GM12878 (cell line): ENCODE measurements around the gene ZPR1. TPM values are rescaled to one million over a fixed set of nuclear protein-coding genes. Genes with fewer than 3 reads are reported as not detected.
A peak's percentile ranks its signal among the peaks of the same experiment; 100 is the strongest.

Experiments
- BCL3 ChIP-seq: IDR thresholded peaks from 2 replicates; pipeline ENCODE4 v1.6.1; 2011; ENCODE audit warnings: borderline replicate concordance, low read depth, mild to moderate bottlenecking, moderate library complexity, low read length; ENCODE audit not compliant: insufficient read depth, poor library complexity, severe bottlenecking
- CHD4 ChIP-seq: fragments of 200-600 bp; sonication (generic); IDR thresholded peaks from 2 replicates; pipeline ENCODE4 v1.6.1; 2016; ENCODE audit warnings: mild to moderate bottlenecking
- CREB1 ChIP-seq: IDR thresholded peaks from 2 replicates; pipeline ENCODE4 v1.6.1; 2012; ENCODE audit warnings: low read depth, mild to moderate bottlenecking, inconsistent platforms
- ESRRA ChIP-seq: IDR thresholded peaks from 2 replicates; pipeline ENCODE4 v1.6.1; 2012; ENCODE audit warnings: mild to moderate bottlenecking, low read length, improper control_type of control experiment
- ETV6 ChIP-seq, 2 experiments: fragments of 450-650 bp in 1 of 2; IDR thresholded peaks in 1 of 2; conservative IDR thresholded peaks in 1 of 2; 2 replicates each; pipeline ENCODE4 v1.6.1; 2014; ENCODE audit warnings: antibody characterized with exemption in 1 of 2, borderline replicate concordance in 1 of 2, low read depth in 1 of 2, mild to moderate bottlenecking in 1 of 2, moderate library complexity in 1 of 2
- FOXK2 ChIP-seq: fragments of 450-650 bp; IDR thresholded peaks from 2 replicates; pipeline ENCODE4 v1.6.1; 2017; ENCODE audit warnings: mild to moderate bottlenecking, moderate library complexity
- GABPA ChIP-seq: IDR thresholded peaks from 2 replicates; pipeline ENCODE4 v1.6.1; 2014; ENCODE audit warnings: antibody characterized with exemption, low read depth, mild to moderate bottlenecking, inconsistent platforms
- HDAC2 ChIP-seq: fragments of 200-600 bp; sonication (generic); IDR thresholded peaks from 2 replicates; pipeline ENCODE4 v1.6.1; 2017
- IRF5 ChIP-seq: fragments of 450-650 bp; IDR thresholded peaks from 2 replicates; pipeline ENCODE4 v1.6.1; 2017; ENCODE audit warnings: borderline replicate concordance
- KAT2A ChIP-seq: conservative IDR thresholded peaks from 2 replicates; pipeline ENCODE4 v1.6.1; 2011; ENCODE audit warnings: low read depth, low read length; ENCODE audit not compliant: control insufficient read depth
- KDM1A ChIP-seq: fragments of 200-600 bp; sonication (generic); IDR thresholded peaks from 2 replicates; pipeline ENCODE4 v1.6.1; 2016; ENCODE audit warnings: borderline replicate concordance
- KLF5 ChIP-seq: fragments of 450-650 bp; IDR thresholded peaks from 2 replicates; pipeline ENCODE4 v1.6.1; 2014; ENCODE audit warnings: mild to moderate bottlenecking; ENCODE audit not compliant: partially characterized antibody
- LARP7 ChIP-seq: fragments of 450-650 bp; IDR thresholded peaks from 2 replicates; pipeline ENCODE4 v1.6.1; 2017; ENCODE audit warnings: mild to moderate bottlenecking
- NBN ChIP-seq: fragments of 450-650 bp; IDR thresholded peaks from 2 replicates; pipeline ENCODE4 v1.6.1; 2016
- NKRF ChIP-seq: fragments of 450-650 bp; conservative IDR thresholded peaks from 2 replicates; pipeline ENCODE4 v1.6.1; 2017; ENCODE audit warnings: mild to moderate bottlenecking, moderate library complexity
- NR2C2 ChIP-seq: IDR thresholded peaks from 2 replicates; pipeline ENCODE4 v1.6.1; 2011; ENCODE audit warnings: borderline replicate concordance, low read depth; ENCODE audit not compliant: control insufficient read depth, insufficient read length
- PAX5 ChIP-seq: IDR thresholded peaks from 2 replicates; pipeline ENCODE4 v1.6.1; 2011; ENCODE audit warnings: low read depth, low read length, borderline replicate concordance
- POLR2AphosphoS2 ChIP-seq: IDR thresholded peaks from 2 replicates; pipeline ENCODE4 v1.6.1; 2011; ENCODE audit warnings: low read depth, mild to moderate bottlenecking, low read length, improper control_type of control experiment, moderate library complexity
- RUNX3 ChIP-seq: IDR thresholded peaks from 2 replicates; pipeline ENCODE4 v1.6.1; 2012; ENCODE audit warnings: low read length, inconsistent platforms
- SPI1 ChIP-seq: IDR thresholded peaks from 2 replicates; pipeline ENCODE4 v1.6.1; 2011; ENCODE audit warnings: low read depth, mild to moderate bottlenecking, low read length, moderate library complexity, borderline replicate concordance; ENCODE audit not compliant: insufficient read depth
- WRNIP1 ChIP-seq: IDR thresholded peaks from 2 replicates; pipeline ENCODE4 v1.6.1; 2011; ENCODE audit warnings: low read depth, low read length, improper control_type of control experiment, borderline replicate concordance
- YY1 ChIP-seq: IDR thresholded peaks from 2 replicates; pipeline ENCODE4 v1.6.1; 2011; ENCODE audit warnings: low read depth, mild to moderate bottlenecking, low read length
- polyA plus RNA-seq, 11 experiments: library from polyadenylated mRNA; depleted of rRNA in 4 of 11; unstranded in 6 of 11; stranded (reverse) in 5 of 11; fragments of >200 nt; fragmentation: Nextera tagmentation in 4 of 11; fragmentation: Illumina TruSeq in 1 of 11; extraction: Ambion mirVana in 4 of 11; extraction: Trizol in 1 of 11; gene quantifications; 1 replicate in 1 of 11; 2 replicates in 10 of 11; pipeline versions ENCODE4 v1.2.1 to v1.2.3, GENCODE V29; 2011 to 2016; ENCODE audit warnings: inconsistent platforms in 2 of 11, missing spikeins in 2 of 11, low read depth in 1 of 11
- total RNA-seq, 4 experiments: library from RNA; depleted of rRNA in 3 of 4; stranded (reverse); fragments of >200 nt in 3 of 4; fragmentation: Illumina TruSeq in 1 of 4; extraction: Trizol in 1 of 4; gene quantifications; 2 replicates each; pipeline versions ENCODE4 v1.2.1 to v1.2.3, GENCODE V29; 2013 to 2021
- TF ChIP-seq, protein P1 (sequence below): fragments of 150-350 bp; IDR thresholded peaks from 2 replicates; pipeline ENCODE4 v1.6.1; 2014; ENCODE audit warnings: mild to moderate bottlenecking, low read depth, low read length
- TF ChIP-seq, protein P2 (sequence below): IDR thresholded peaks from 2 replicates; pipeline ENCODE4 v1.6.1; 2011; ENCODE audit warnings: low read depth, mild to moderate bottlenecking, low read length, moderate library complexity, borderline replicate concordance; ENCODE audit errors: extremely low read depth

The ZPR1 gene
- total and polyA plus RNA-seq, 10 of the 15 experiments (the other 5 are each of a cell fraction or from before 2014, with no cell fraction given) = 9.3 to 89.7 (median 54.7) TPM

DNA sequence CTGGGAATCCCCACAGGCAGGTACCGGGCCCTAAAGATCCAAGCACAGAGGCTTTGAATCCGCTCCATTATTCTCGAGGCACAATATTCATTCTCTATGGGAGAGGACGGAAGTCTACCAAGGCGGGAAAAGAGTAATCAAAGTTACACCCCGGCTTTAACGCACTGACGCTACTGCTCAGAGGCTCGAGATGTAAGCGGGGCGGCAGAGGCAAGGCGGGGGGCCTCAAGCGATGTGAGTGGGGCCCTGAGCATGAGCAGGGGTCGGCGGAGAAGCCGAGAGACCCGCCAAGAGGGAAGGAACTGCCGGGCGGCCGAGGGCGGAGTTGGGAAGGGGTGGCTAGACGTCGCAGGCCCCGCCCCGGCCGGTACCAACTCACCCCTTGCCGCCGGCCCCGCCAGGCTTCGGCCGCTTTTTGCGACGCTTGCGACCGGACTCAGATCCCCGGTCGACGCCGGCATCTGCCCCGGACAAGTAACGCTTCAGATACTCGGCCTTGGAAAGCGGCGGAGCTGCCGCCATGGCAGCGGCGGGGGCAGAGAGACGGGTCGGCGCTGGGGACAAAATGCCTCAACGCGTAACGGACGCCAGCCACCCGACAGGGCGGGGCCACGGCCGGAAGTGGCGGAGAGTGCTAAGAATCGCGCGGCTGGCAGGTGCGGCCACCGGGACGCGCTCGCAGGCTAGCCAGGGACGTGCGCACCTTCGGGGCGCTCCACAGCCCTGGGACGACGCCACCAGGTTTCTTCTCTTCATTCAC, 15.2 kb downstream of the ZPR1 start, which contains the start of gene BUD13 (continued):
- TF ChIP-seq IRF5 = no peak
- no peak for TF ChIP-seq HDAC2
- TF ChIP-seq NKRF = peak; percentile 87; the same call in 1 of the 2 replicates
- TF ChIP-seq CREB1 = peak; percentile 83
- TF ChIP-seq NR2C2 = no peak
- TF ChIP-seq, protein P1, sequence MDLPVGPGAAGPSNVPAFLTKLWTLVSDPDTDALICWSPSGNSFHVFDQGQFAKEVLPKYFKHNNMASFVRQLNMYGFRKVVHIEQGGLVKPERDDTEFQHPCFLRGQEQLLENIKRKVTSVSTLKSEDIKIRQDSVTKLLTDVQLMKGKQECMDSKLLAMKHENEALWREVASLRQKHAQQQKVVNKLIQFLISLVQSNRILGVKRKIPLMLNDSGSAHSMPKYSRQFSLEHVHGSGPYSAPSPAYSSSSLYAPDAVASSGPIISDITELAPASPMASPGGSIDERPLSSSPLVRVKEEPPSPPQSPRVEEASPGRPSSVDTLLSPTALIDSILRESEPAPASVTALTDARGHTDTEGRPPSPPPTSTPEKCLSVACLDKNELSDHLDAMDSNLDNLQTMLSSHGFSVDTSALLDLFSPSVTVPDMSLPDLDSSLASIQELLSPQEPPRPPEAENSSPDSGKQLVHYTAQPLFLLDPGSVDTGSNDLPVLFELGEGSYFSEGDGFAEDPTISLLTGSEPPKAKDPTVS = no peak
- TF ChIP-seq WRNIP1 = no peak
- TF ChIP-seq ESRRA = no peak
- no peak; the same call in 1 of the 2 replicates for TF ChIP-seq FOXK2
- TF ChIP-seq LARP7 = peak; percentile 86
- peak; percentile 53 for TF ChIP-seq BCL3
- peak; percentile 72 for TF ChIP-seq KLF5
- TF ChIP-seq ETV6 (conservative IDR thresholded peaks at IDR 0.05 in 1 of 2, IDR thresholded peaks at IDR 0.05 in 1 of 2; ENCODE audit: borderline replicate concordance in 1 of 2, low read depth in 1 of 2) = no peak
- peak; percentile 79; the same call in 1 of the 2 replicates for TF ChIP-seq PAX5
- peak; percentile 89 for TF ChIP-seq NBN
- peak; percentile 97 for TF ChIP-seq YY1
- TF ChIP-seq KDM1A = no peak
- TF ChIP-seq CHD4 = no peak
- no peak for TF ChIP-seq KAT2A
- TF ChIP-seq RUNX3 = peak; percentile 72
- TF ChIP-seq SPI1 = 0 out of 2 replicates have a peak, but pooled peaks have one; percentile 12
- no peak; the same call in 1 of the 2 replicates for TF ChIP-seq POLR2AphosphoS2
- TF ChIP-seq, protein P2, sequence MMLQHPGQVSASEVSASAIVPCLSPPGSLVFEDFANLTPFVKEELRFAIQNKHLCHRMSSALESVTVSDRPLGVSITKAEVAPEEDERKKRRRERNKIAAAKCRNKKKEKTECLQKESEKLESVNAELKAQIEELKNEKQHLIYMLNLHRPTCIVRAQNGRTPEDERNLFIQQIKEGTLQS = no peak
- peak; percentile 71 for TF ChIP-seq GABPA
